Skeletal muscle tissue (tissue), 4 donors: ENCODE results near the gene MGAT1. TPM values are rescaled to one million over a fixed set of nuclear protein-coding genes. Genes with fewer than 3 reads are reported as not detected.
"Not testable (repeated sequence)": the region's sequence is repeated elsewhere in the genome, so short reads cannot be mapped to it uniquely, and the experiment has no call there.

ENCODE experiments used
- H3K27ac ChIP-seq: one replicate; pipeline ENCODE4 v1.7.0; 2013; ENCODE audit warnings: mild to moderate bottlenecking, low read depth, low read length, inconsistent platforms
- H3K27me3 ChIP-seq, 3 donors: one replicate each; pipeline ENCODE4 v1.7.0; 2013; ENCODE audit warnings: low read length in 3 of 3; ENCODE audit not compliant: control insufficient read depth in 3 of 3, insufficient read depth in 3 of 3
- H3K36me3 ChIP-seq, 3 donors: one replicate each; pipeline ENCODE4 v1.7.0; 2013; ENCODE audit warnings: low read length in 3 of 3; ENCODE audit not compliant: control insufficient read depth in 3 of 3, insufficient read depth in 3 of 3
- H3K4me1 ChIP-seq, 3 donors: one replicate each; pipeline ENCODE4 v1.7.0; 2013; ENCODE audit warnings: low read length in 3 of 3, mild to moderate bottlenecking in 3 of 3; ENCODE audit not compliant: control insufficient read depth in 3 of 3, insufficient read depth in 3 of 3
- H3K4me3 ChIP-seq, 3 donors: one replicate each; pipeline ENCODE4 v1.7.0; 2013; ENCODE audit warnings: low read length in 3 of 3
- H3K9ac ChIP-seq, 3 donors: one replicate each; pipeline ENCODE4 v1.7.0; 2013; ENCODE audit warnings: low read length in 3 of 3, mild to moderate bottlenecking in 3 of 3, moderate library complexity in 2 of 3, low read depth in 1 of 3
- H3K9me3 ChIP-seq, 3 donors: one replicate each; pipeline ENCODE4 v1.7.0; 2013; ENCODE audit warnings: low read length in 3 of 3; ENCODE audit not compliant: control insufficient read depth in 3 of 3
- total RNA-seq: library from RNA; depleted of rRNA; stranded (reverse); fragments of >200 nt; gene quantifications from one replicate; pipeline ENCODE4 v1.2.3, GENCODE V29; 2014
- donor health status: Osteomylitis.

The MGAT1 gene
- total RNA-seq, 1 donor from 2014 or later = 38.1 TPM

GRCh38 chr5:180839227-180839626 lies 36.6 kb upstream of the MGAT1 start:
- Histone ChIP-seq H3K9ac (no peak overlapping the region), H3K27ac (no peak overlapping the region), H3K27me3 (no peaks in the 10 kb centered on the region), H3K4me3 (no peak overlapping the region), H3K36me3 (peaks cover 13 to 28% (median 26%) of the 10 kb centered on the region in 3 donors), H3K9me3 (no peaks in the 10 kb centered on the region), H3K4me1 (peaks cover 0 to 4% (median 0%) of the 10 kb centered on the region in 3 donors)

DNA sequence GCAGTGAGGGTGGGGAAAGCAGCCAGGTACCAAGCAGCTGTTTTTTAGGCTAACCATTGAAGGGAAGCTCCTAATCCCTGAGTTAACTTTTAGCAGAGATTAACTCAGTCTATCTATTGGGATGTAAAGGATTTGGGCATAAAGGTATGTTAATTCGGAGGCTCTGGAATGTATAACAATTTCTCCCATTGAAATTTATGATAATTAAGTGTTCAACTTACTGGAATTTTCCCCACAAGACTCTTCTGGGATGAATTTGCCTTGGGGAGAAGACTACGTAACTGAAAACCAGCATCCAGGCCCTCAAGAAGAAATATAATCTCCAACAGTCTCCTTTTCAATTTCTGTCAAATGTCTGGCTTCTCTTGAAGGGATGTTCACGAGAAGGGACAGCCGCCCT lies 34.9 kb upstream of the MGAT1 start:
- no peaks in the 10 kb centered on the region for H3K27me3 ChIP-seq
- H3K4me3 ChIP-seq = no peak overlapping the region
- H3K9ac ChIP-seq = no peak overlapping the region
- H3K9me3 ChIP-seq = no peaks in the 10 kb centered on the region
- no peak overlapping the region for H3K27ac ChIP-seq
- H3K36me3 ChIP-seq = peaks cover 13 to 29% (median 29%) of the 10 kb centered on the region in 3 donors
- peaks cover 6 to 10% (median 7%) of the 10 kb centered on the region in 3 donors for H3K4me1 ChIP-seq

GRCh38 chr5:180832638-180833068 lies 30.0 kb upstream of the MGAT1 start:
- peaks cover 27 to 31% (median 27%) of the 10 kb centered on the region in 3 donors for H3K4me1 ChIP-seq
- H3K27ac ChIP-seq = no peak overlapping the region
- peak overlapping the region in 2 of 3 donors; percentile 98 to 99 for H3K4me3 ChIP-seq
- H3K9ac ChIP-seq = peak overlapping the region in 2 of 3 donors; percentile 97
- H3K9me3 ChIP-seq = no peaks in the 10 kb centered on the region
- H3K36me3 ChIP-seq = peaks cover 17 to 33% (median 32%) of the 10 kb centered on the region in 3 donors
- H3K27me3 ChIP-seq = no peaks in the 10 kb centered on the region

- Histone ChIP-seq H3K36me3 (peaks cover 17 to 30% (median 24%) of the 10 kb centered on the region in 3 donors), H3K4me1 (peaks cover 27 to 33% (median 27%) of the 10 kb centered on the region in 3 donors), H3K27me3 (no peaks in the 10 kb centered on the region), H3K9me3 (no peaks in the 10 kb centered on the region), H3K4me3 (peak overlapping the region; percentile 98 to 100 (median 99)), H3K9ac (peak overlapping the region; percentile 92 to 97 (median 97)), H3K27ac (peak overlapping the region; percentile 95)
Measured at GRCh38 chr5:180831139-180832093, 28.8 kb upstream of the MGAT1 start.

DNA sequence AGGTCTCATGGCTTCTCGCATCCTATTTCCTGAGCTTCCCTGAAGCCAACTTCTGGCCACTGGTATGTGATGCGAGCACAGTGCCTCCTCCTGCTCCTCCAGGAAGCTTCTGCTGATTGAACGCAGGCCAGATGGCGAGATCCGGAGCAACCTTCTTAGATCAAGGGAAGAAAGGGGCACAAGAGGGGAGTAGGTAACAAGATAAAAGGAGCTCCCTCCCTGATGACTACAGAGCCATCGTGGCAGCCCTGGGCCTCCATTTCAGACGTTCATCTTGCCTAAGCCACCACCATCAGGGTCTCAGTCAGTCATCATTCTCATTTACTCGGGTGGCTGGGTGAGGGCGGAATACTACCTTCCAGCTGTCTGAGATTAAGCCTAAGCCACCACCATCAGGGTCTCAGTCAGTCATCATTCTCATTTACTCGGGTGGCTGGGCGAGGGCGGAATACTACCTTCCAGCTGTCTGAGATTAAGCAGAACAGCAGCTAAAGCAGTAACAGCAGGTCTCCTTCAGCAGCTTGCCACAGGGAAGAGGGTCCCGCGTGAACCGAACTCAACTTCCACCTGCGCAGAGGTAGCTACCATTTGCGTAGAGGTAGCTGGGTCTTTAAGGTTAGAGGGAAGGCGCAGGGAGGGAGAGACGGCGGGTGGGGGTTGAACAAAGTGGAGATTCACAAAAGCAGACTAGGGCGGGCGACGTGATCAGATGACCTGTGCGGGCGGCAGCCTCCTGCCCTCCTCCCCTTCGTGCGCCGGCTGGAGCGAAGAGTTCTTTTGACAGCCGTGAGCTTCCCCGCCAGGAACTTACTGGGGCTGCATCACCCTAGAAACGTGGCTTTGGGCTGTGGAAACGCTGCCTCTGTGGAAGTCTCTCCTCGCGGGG lies 27.9 kb upstream of the MGAT1 start:
- peaks cover 32 to 42% (median 33%) of the 10 kb centered on the region in 3 donors for H3K4me1 ChIP-seq

DNA sequence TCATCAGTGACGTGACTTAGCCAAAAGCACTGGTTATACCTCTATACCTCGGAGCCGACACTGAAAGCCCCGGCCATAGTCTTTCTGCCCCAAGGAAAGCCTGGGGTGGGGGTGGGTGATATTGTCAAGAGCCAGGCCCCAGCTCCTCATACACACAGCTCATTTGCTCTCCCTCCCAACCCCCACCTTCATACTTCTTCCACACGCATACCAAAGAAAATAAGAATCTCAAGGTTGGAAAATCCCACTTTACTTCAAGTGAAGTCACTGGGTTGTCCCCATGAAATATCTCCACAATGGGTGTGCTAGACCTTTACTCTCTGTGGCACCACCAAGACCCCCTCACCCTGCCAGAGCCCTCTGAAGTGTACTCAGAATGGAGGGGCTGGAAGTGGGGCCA lies 27.1 kb upstream of the MGAT1 start:
- Histone ChIP-seq H3K9me3 (no peaks in the 10 kb centered on the region), H3K9ac (peak overlapping the region; percentile 92 to 97 (median 97)), H3K4me3 (peak overlapping the region; percentile 98 to 100 (median 99)), H3K27me3 (no peaks in the 10 kb centered on the region), H3K27ac (peak overlapping the region; percentile 95), H3K36me3 (peaks cover 9 to 14% (median 11%) of the 10 kb centered on the region in 3 donors), H3K4me1 (peaks cover 37 to 49% (median 39%) of the 10 kb centered on the region in 3 donors)

More for the DNA sequence above, 27.9 kb upstream of the MGAT1 start:
- peak overlapping the region; percentile 95 for H3K27ac ChIP-seq
- peak overlapping the region; percentile 98 to 100 (median 99) for H3K4me3 ChIP-seq
- peaks cover 14 to 20% (median 16%) of the 10 kb centered on the region in 3 donors for H3K36me3 ChIP-seq
- no peaks in the 10 kb centered on the region for H3K27me3 ChIP-seq
- H3K9ac ChIP-seq = peak overlapping the region; percentile 92 to 97 (median 97)
- no peaks in the 10 kb centered on the region for H3K9me3 ChIP-seq

DNA sequence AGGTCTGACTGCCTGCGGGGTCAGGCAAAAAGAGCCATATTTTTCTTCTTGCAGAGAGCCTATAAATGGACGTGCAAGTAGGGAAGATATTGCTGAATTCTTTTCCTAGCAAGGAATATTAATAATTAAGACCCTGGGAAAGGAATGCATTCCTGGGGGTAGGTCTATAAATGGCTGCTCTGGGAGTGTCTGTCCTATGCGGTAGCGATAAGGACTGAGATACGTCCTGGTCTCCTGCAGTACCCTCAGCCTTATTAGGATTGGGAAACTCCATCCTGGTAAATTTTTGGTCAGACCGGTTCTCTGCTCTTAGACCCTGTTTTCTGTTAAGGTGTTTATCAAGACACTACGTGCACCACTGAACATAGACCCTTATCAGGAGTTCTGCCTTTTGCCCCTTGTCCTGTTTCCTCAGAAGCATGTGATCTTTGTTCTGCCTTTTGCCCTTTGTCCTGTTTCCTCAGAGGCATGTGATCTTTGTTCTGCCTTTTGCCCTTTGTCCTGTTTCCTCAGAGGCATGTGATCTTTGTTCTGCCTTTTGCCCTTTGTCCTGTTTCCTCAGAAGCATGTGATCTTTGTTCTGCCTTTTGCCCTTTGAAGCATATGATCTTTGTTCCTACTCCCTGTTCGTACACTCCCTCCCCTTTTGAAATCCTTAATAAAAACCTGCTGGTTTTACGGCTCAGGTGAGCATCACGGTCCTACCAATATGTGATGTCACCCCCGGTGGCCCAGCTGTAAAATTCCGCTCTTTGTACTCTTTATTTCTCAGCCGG lies 26.3 kb upstream of the MGAT1 start:
- H3K27me3 ChIP-seq, H3K4me3 ChIP-seq, H3K36me3 ChIP-seq, H3K9me3 ChIP-seq: not testable (repeated sequence)
- Histone ChIP-seq H3K27ac (peak overlapping the region; percentile 95), H3K4me1 (peaks cover 38 to 57% (median 44%) of the 10 kb centered on the region in 3 donors), H3K9ac (peak overlapping the region in 1 of 3 donors; percentile 92)

- peaks cover 32 to 57% (median 45%) of the 10 kb centered on the region in 3 donors for H3K4me1 ChIP-seq
- not testable (repeated sequence) for H3K27ac ChIP-seq, H3K36me3 ChIP-seq, H3K4me3 ChIP-seq, H3K9ac ChIP-seq, H3K27me3 ChIP-seq, H3K9me3 ChIP-seq
Measured at GRCh38 chr5:180827374-180827773, 24.8 kb upstream of the MGAT1 start.
